K562 (cell line): ENCODE results near the gene SNRNP48. TPM values are rescaled to one million over a fixed set of nuclear protein-coding genes. Genes with fewer than 3 reads are reported as not detected.

Experiments used
- ATAC-seq: fragments of 200-7000 bp; cut with Tn5 transposase; 3 replicates; pipeline ENCODE4 v1.9.1; 2020; ENCODE audit warnings: moderate library complexity
- BruUV-seq: library from RNA; stranded (reverse); fragments of 400-500 nt; replicated peaks from 2 replicates; lab custom pipeline; 2021; lab: Mats Ljungman, UMichigan
- CTCF ChIA-PET: fragments of 300-600 bp; formaldehyde crosslinking; extraction: SDS; loops from one replicate; lab custom pipeline; 2021; ENCODE audit warnings: low intra/inter-chr PET ratio; lab: Yijun Ruan, JAX
- POLR2A ChIA-PET: fragments of 300-600, 350-650 bp; sonication (Branson Sonifier 250); formaldehyde crosslinking; extraction: SDS; loops from one replicate; lab custom pipeline; 2021; ENCODE audit warnings: antibody characterized with exemption, inconsistent platforms; lab: Yijun Ruan, JAX
- DNase-seq, 4 experiments: peaks; one replicate each; pipeline versions ENCODE4 v3.0.0 to v3.0.0-alpha.2; 2011 to 2018; ENCODE audit warnings: low spot score in 3 of 4, mixed read lengths in 3 of 4; ENCODE audit errors: extremely low read depth in 1 of 4
- FAIRE-seq: peaks from 2 replicates; lab custom pipeline; 2011; peaks lifted over from hg19 to GRCh38; lab: Jason Lieb, UNC
- H2AFZ ChIP-seq: 2 replicates; pipeline ENCODE4 v1.6.0; 2011; ENCODE audit warnings: low read depth, low read length, control low read depth, inconsistent platforms
- H3K27ac ChIP-seq: fragments of 200-600 bp; 3 replicates; pipeline ENCODE4 v1.8.0; 2011; ENCODE audit warnings: low read depth, mild to moderate bottlenecking, control low read depth, inconsistent platforms, low read length, moderate library complexity, mixed read lengths; ENCODE audit errors: extremely low read depth
- H3K27me3 ChIP-seq, 2 experiments: fragments of 300-600 bp in 1 of 2; 2 replicates in 1 of 2; 3 replicates in 1 of 2; pipeline versions ENCODE4 v1.6.0 to v1.8.0; 2011; ENCODE audit warnings: inconsistent platforms in 2 of 2, low read length in 2 of 2, mild to moderate bottlenecking in 1 of 2, mixed read lengths in 1 of 2, moderate library complexity in 1 of 2; ENCODE audit not compliant: control insufficient read depth in 2 of 2, insufficient read depth in 2 of 2
- H3K36me3 ChIP-seq: fragments of 300-600 bp; 3 replicates; pipeline ENCODE4 v1.8.0; 2011; ENCODE audit warnings: mild to moderate bottlenecking, low read length, inconsistent platforms; ENCODE audit not compliant: control insufficient read depth, insufficient read depth
- H3K4me1 ChIP-seq, 2 experiments: fragments of 200-600 bp in 1 of 2; replicated peaks in 1 of 2; 2 replicates in 1 of 2; 3 replicates in 1 of 2; pipeline versions ENCODE4 v1.5.1 to v1.8.0; 2011; ENCODE audit warnings: inconsistent platforms in 2 of 2, low read length in 2 of 2, mild to moderate bottlenecking in 1 of 2, mixed read lengths in 1 of 2, moderate library complexity in 1 of 2; ENCODE audit not compliant: control insufficient read depth in 2 of 2, insufficient read depth in 2 of 2
- H3K4me2 ChIP-seq: 2 replicates; pipeline ENCODE4 v1.6.1; 2011; ENCODE audit warnings: low read length, control low read depth, inconsistent platforms, mixed read lengths; ENCODE audit not compliant: insufficient read depth
- H3K4me3 ChIP-seq: fragments of 200-600 bp; sonication (generic), shearing (Covaris generic); 2 replicates; pipeline ENCODE4 v1.5.1; 2016; ENCODE audit warnings: control low read depth, inconsistent platforms
- H3K79me2 ChIP-seq: fragments of 200-600 bp; 3 replicates; pipeline ENCODE4 v1.8.0; 2011; ENCODE audit warnings: low read length, inconsistent platforms; ENCODE audit not compliant: control insufficient read depth, insufficient read depth
- H3K9ac ChIP-seq, 2 experiments: 2 replicates each; pipeline versions ENCODE4 v1.6.0 to v1.6.1; 2011; ENCODE audit warnings: low read depth in 2 of 2, low read length in 2 of 2, control low read depth in 1 of 2, inconsistent platforms in 1 of 2, mild to moderate bottlenecking in 1 of 2, mixed read lengths in 1 of 2; ENCODE audit not compliant: insufficient read depth in 1 of 2
- H3K9me1 ChIP-seq: one replicate; pipeline ENCODE4 v1.6.0; 2011; ENCODE audit warnings: inconsistent platforms, mild to moderate bottlenecking, low read length, moderate library complexity; ENCODE audit not compliant: control insufficient read depth, insufficient read depth
- H3K9me3 ChIP-seq: replicated peaks from 2 replicates; pipeline ENCODE4 v1.5.1; 2011; ENCODE audit warnings: low read depth, low read length, inconsistent platforms; ENCODE audit not compliant: control insufficient read depth, insufficient read depth
- H4K20me1 ChIP-seq: replicated peaks from 2 replicates; pipeline ENCODE4 v1.6.1; 2011; ENCODE audit warnings: low read length, inconsistent platforms, mixed read lengths; ENCODE audit not compliant: control insufficient read depth, insufficient read depth
- ARID1B ChIP-seq: fragments of 450-650 bp; IDR thresholded peaks from 2 replicates; pipeline ENCODE4 v1.6.1; 2016; ENCODE audit warnings: antibody characterized with exemption, mild to moderate bottlenecking, inconsistent platforms
- ATF7 ChIP-seq: fragments of 450-650 bp; IDR thresholded peaks from 2 replicates; pipeline ENCODE4 v1.7.1; 2014; ENCODE audit warnings: mild to moderate bottlenecking, moderate library complexity
- BCL6 ChIP-seq: fragments of 250-450 bp; sonication (Bioruptor Pico); IDR thresholded peaks from 2 replicates; pipeline ENCODE4 v1.4.0; 2020
- CXXC5 ChIP-seq: fragments of 250-450 bp; sonication (Bioruptor Pico); IDR thresholded peaks from 2 replicates; pipeline ENCODE4 v1.8.0; 2022; ENCODE audit warnings: inconsistent platforms, mild to moderate bottlenecking, moderate library complexity
- EP300 ChIP-seq: IDR thresholded peaks from 2 replicates; pipeline ENCODE4 v1.6.1; 2012; ENCODE audit warnings: low read length, improper control_type of control experiment
- HDAC1 ChIP-seq, 2 experiments: fragments of 450-650 bp; IDR thresholded peaks; 2 replicates each; pipeline ENCODE4 v1.6.1; 2016 to 2017; ENCODE audit warnings: inconsistent platforms in 1 of 2, mild to moderate bottlenecking in 1 of 2, moderate library complexity in 1 of 2
- HDAC2 ChIP-seq: fragments of 450-650 bp; IDR thresholded peaks from 2 replicates; pipeline ENCODE4 v1.6.1; 2016; ENCODE audit warnings: mild to moderate bottlenecking
- KDM1A ChIP-seq, 2 experiments: fragments of 450-650 bp; IDR thresholded peaks; 2 replicates each; pipeline ENCODE4 v1.6.1; 2016; ENCODE audit warnings: mild to moderate bottlenecking in 2 of 2
- LCOR ChIP-seq: sonication (generic); formaldehyde crosslinking; IDR thresholded peaks from 2 replicates; pipeline ENCODE4 v1.8.0; 2022; ENCODE audit warnings: mild to moderate bottlenecking, missing genetic modification reagents
- MEF2A ChIP-seq: IDR thresholded peaks from 2 replicates; pipeline ENCODE4 v1.6.1; 2011; ENCODE audit warnings: low read depth, mild to moderate bottlenecking, low read length, moderate library complexity; ENCODE audit not compliant: control insufficient read depth
- MTA2 ChIP-seq: fragments of 450-650 bp; IDR thresholded peaks from 2 replicates; pipeline ENCODE4 v1.6.1; 2016; ENCODE audit warnings: low read depth
- NCOR1 ChIP-seq: fragments of 450-650 bp; IDR thresholded peaks from 2 replicates; pipeline ENCODE4 v1.6.1; 2016; ENCODE audit warnings: mild to moderate bottlenecking, moderate library complexity
- NFXL1 ChIP-seq: fragments of 450-650 bp; formaldehyde crosslinking; IDR thresholded peaks from 2 replicates; pipeline ENCODE4 v1.4.0; 2021; ENCODE audit warnings: mild to moderate bottlenecking
- NR3C1 ChIP-seq: sonication (generic); formaldehyde crosslinking; IDR thresholded peaks from 2 replicates; pipeline ENCODE4 v1.8.1; 2022; ENCODE audit warnings: missing genetic modification reagents
- RBM39 ChIP-seq: fragments of 200-400 bp; formaldehyde crosslinking; optimal IDR thresholded peaks from 2 replicates; pipeline ENCODE3; 2018; ENCODE audit warnings: low read depth, low read length
- RCOR1 ChIP-seq, 2 experiments: IDR thresholded peaks; 2 replicates each; pipeline ENCODE4 v1.6.1; 2012; ENCODE audit warnings: low read depth in 2 of 2, low read length in 2 of 2, borderline replicate concordance in 1 of 2, improper control_type of control experiment in 1 of 2
- TEAD4 ChIP-seq, 2 experiments: sonication (generic) in 1 of 2; formaldehyde crosslinking in 1 of 2; IDR thresholded peaks; 2 replicates each; pipeline versions ENCODE4 v1.6.1 to v1.8.0; 2012 to 2022; ENCODE audit warnings: borderline replicate concordance in 1 of 2, inconsistent platforms in 1 of 2, low read length in 1 of 2, mild to moderate bottlenecking in 1 of 2, missing genetic modification reagents in 1 of 2
- TFAP4 ChIP-seq: sonication (generic); formaldehyde crosslinking; IDR thresholded peaks from 2 replicates; pipeline ENCODE4 v1.8.0; 2022; ENCODE audit warnings: missing genetic modification reagents, mild to moderate bottlenecking, moderate library complexity, borderline replicate concordance
- TRIM24 ChIP-seq, 2 experiments: fragments of 450-650 bp; IDR thresholded peaks; 2 replicates each; pipeline ENCODE4 v1.6.1; 2016
- ZEB2 ChIP-seq: fragments of 450-650 bp; IDR thresholded peaks from 2 replicates; pipeline ENCODE4 v1.6.1; 2016
- ZFP36 ChIP-seq: fragments of 150-350 bp; IDR thresholded peaks from 2 replicates; pipeline ENCODE4 v1.6.1; 2018; ENCODE audit warnings: low read length, low read depth; ENCODE audit not compliant: partially characterized antibody
- WGBS: fragments of 100-300 bp; shearing (Covaris generic); methylation state at CpG from one replicate; pipeline ENCODE4 v1.1.6; 2016; ENCODE audit warnings: low coverage, mixed read lengths; ENCODE audit not compliant: insufficient coverage; ENCODE audit errors: missing lambda C conversion rate; 5-methylcytosine and 5-hydroxymethylcytosine counted together
- in situ Hi-C: fragments of 300-500 bp; cut with MboI; formaldehyde crosslinking; loops from 4 replicates; pipeline ENCODE4 v1.15.0; 2018; ENCODE audit warnings: inconsistent platforms, mixed read lengths
- intact Hi-C: fragments of 100-400 bp; cut with micrococcal nuclease; formaldehyde crosslinking; loops from 2 replicates; pipeline ENCODE4 v1.14.2; 2022
- polyA plus RNA-seq, 8 experiments: library from polyadenylated mRNA; depleted of rRNA in 4 of 8; stranded (reverse) in 5 of 8; unstranded in 3 of 8; fragments of >200 nt; fragmentation: Nextera tagmentation in 2 of 8; fragmentation: Illumina TruSeq in 1 of 8; extraction: Ambion mirVana in 2 of 8; extraction: Trizol in 1 of 8; gene quantifications; 2 replicates each; pipeline versions ENCODE4 v1.2.1 to v1.2.3, GENCODE V29; 2011 to 2014; ENCODE audit warnings: inconsistent platforms in 1 of 8, missing spikeins in 1 of 8
- total RNA-seq, 7 experiments: library from RNA; depleted of rRNA in 6 of 7; stranded (reverse); fragments of >200 nt in 6 of 7; fragmentation: Illumina TruSeq in 2 of 7; extraction: Trizol in 2 of 7; gene quantifications; 2 replicates each; pipeline versions ENCODE4 v1.2.1 to v1.2.3, GENCODE V29; 2011 to 2021; ENCODE audit warnings: low replicate concordance in 1 of 7

SNRNP48 gene
- total and polyA plus RNA-seq, 9 of the 15 experiments (the other 6 are each of a cell fraction or from before 2014, with no cell fraction given), result 6.2 to 32.9 (median 18.6) TPM

GRCh38 chr6:7561153-7561964 is 28.6 kb upstream of the SNRNP48 start:
- no peak for FAIRE-seq
- POLR2A ChIA-PET, result interaction anchor here (0.6 to 1.1 kb wide), 6 partner anchors 9 to 745 kb away, joined by 3 to 4 read pairs (median 3); partner anchors contain the start of gene SNRNP48
- H3K4me2 ChIP-seq, result no peak overlapping the region
- 0 out of 2 replicates have a peak, but pooled peaks have one; percentile 41 for TF ChIP-seq HDAC2
- TF ChIP-seq TFAP4, result peak; percentile 72
- peak; percentile 10 for TF ChIP-seq ZFP36
- peak in 1 of 2 experiments; percentile 38; a peak in 2 of 4 replicates for TF ChIP-seq KDM1A (IDR thresholded peaks at IDR 0.05)
- TF ChIP-seq TRIM24 (IDR thresholded peaks at IDR 0.05), result peak in 1 of 2 experiments; percentile 49; a peak in 2 of 4 replicates
- TF ChIP-seq RCOR1 (IDR thresholded peaks at IDR 0.05; ENCODE audit: borderline replicate concordance in 1 of 2, low read depth in 2 of 2, low read length in 2 of 2), result 0 out of 4 replicates have a peak, but pooled peaks of 1 of the 2 experiments have one; percentile 44
- peak; percentile 76 for TF ChIP-seq ARID1B
- no peak for TF ChIP-seq NR3C1 (CRISPR knock-in tag)
- peak; percentile 65 for TF ChIP-seq TEAD4 (IDR thresholded peaks at IDR 0.05; ENCODE audit: low read length)
- no peak for TF ChIP-seq TEAD4 (CRISPR knock-in tag; IDR thresholded peaks at IDR 0.05; ENCODE audit: borderline replicate concordance)
- 0 out of 2 replicates have a peak, but pooled peaks have one; percentile 39 for TF ChIP-seq NCOR1
- peak; percentile 49; the same call in 1 of the 2 replicates for TF ChIP-seq LCOR (CRISPR knock-in tag)
- TF ChIP-seq HDAC1 (IDR thresholded peaks at IDR 0.05), result peak in 1 of 2 experiments; percentile 47; a peak in 1 of 4 replicates
- no peak for TF ChIP-seq BCL6 (CRISPR knock-in tag)
- peak; percentile 55; the same call in 1 of the 2 replicates for TF ChIP-seq MTA2
- peak; percentile 65 for TF ChIP-seq ATF7
- no peak for TF ChIP-seq RBM39
- 0 out of 2 replicates have a peak, but pooled peaks have one; percentile 23 for TF ChIP-seq EP300
- TF ChIP-seq CXXC5 (CRISPR knock-in tag), result 0 out of 2 replicates have a peak, but pooled peaks have one; percentile 37
- TF ChIP-seq NFXL1 (CRISPR knock-in tag), result no peak
- peak; percentile 70 for TF ChIP-seq ZEB2
- TF ChIP-seq MEF2A, result no peak

More at GRCh38 chr6:7561153-7561964, 28.6 kb upstream of the SNRNP48 start:
- in situ Hi-C loops, result no loop called here
- no TSS peak for BruUV-seq
- under 1% methylated on average over 19 of the region's 19 CpGs for WGBS
- Histone ChIP-seq H3K27ac (no peak overlapping the region), H4K20me1 (0 out of 2 replicates have a peak, but pooled peaks cover 6% of the 10 kb centered on the region), H3K9me1 (no peaks in the 10 kb centered on the region), H2AFZ (no peak overlapping the region), H3K27me3 (peaks cover 58 to 64% of the 10 kb centered on the region in 2 experiments), H3K36me3 (no peaks in the 10 kb centered on the region), H3K4me3 (no peak overlapping the region), H3K4me1 (peaks cover 0 to 4% of the 10 kb centered on the region in 2 experiments; a peak in 1 of 5 replicates), H3K9ac (no peak overlapping the region; a peak in 1 of 4 replicates), H3K79me2 (no peaks in the 10 kb centered on the region), H3K9me3 (no peaks in the 10 kb centered on the region)
- peak; percentile 63 for ATAC-seq
- DNase-seq, result peak; percentile 49 to 59 (median 56)
- intact Hi-C loops, result no loop called here
- CTCF ChIA-PET, result interaction anchor here (0.6 kb wide), 1 partner anchor 69 kb away, joined by 3 read pairs; no protein-coding TSS in a partner anchor
